NCI-H748 (cell line): ENCODE measurements around the gene B3GAT3.
"Not testable (repeated sequence)": the region's sequence is repeated elsewhere in the genome, so short reads cannot be mapped to it uniquely, and the experiment has no call there.

Experiments used
- DNase-seq: peaks from one replicate; lab custom pipeline; 2025; ENCODE audit not compliant: unreplicated experiment; lab: John Stamatoyannopoulos, UW

The B3GAT3 gene

DNA sequence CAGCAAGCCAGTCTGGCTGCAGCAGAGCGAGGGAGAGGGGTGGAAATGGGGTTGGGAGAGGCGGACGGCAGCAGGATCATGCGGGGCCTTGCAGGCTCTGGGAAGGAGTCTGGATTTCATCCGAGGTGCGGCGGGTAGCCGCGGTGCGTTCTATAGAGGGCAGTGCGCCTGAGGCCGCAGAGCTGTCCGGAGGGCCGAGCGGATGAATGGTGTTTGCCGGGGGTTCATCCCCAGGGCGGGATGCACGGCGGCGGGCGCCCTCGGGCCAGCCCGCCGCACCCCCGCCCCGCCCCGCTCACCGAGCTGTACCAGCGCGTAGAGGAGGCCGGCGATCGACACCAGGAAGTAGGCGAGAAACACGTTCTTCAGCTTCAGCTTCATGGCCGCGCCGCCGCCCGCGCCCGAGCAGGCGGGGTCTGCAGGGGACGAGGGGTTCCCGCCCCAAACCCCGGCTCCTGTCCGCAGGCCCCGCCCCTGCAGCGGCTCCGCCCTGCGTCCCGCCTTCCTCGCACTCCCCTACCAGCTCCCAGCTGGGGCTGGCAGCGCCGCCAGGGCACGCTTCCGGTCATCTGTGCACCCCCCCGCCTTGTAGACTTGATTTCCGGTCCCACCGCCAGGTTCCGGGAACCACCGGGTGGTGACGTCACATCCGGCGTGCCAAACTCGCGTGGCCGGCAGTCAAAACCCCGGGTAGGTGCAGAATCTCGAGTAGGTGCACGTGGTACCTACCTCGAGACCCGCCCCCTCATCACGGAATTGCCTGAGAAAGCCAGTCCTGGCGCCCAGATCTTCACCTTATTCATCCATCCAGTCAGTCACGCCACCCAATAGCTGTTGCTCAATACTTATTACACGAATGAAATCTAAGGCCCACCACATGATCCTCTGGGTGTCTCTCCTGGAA is at the start of gene B3GAT3:
Gene B3GAT3 (minus strand): TSS at position 420 of the 904 bp plus-strand sequence. CDS start 39 bp downstream, at position 381.
- peak; percentile 99 for DNase-seq

DNA sequence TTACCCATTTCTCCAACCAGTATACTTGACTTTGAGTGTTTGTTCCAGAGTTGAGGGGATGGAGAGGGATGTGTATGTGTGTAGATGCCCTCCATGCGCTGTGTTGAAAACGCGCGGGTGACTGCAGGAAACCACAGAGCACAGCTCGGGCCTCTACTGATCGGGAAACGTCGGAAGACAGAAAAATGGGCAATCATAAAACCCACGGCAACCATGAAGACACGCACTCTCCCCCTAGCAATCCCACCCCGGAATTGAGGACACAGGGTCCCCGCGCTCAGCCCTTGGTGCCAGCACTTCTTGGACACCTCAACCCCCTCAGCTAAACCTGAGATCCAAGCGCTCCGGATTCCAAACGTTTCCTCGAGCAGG is 49.4 kb upstream of the B3GAT3 start:
- DNase-seq = no peak

DNA sequence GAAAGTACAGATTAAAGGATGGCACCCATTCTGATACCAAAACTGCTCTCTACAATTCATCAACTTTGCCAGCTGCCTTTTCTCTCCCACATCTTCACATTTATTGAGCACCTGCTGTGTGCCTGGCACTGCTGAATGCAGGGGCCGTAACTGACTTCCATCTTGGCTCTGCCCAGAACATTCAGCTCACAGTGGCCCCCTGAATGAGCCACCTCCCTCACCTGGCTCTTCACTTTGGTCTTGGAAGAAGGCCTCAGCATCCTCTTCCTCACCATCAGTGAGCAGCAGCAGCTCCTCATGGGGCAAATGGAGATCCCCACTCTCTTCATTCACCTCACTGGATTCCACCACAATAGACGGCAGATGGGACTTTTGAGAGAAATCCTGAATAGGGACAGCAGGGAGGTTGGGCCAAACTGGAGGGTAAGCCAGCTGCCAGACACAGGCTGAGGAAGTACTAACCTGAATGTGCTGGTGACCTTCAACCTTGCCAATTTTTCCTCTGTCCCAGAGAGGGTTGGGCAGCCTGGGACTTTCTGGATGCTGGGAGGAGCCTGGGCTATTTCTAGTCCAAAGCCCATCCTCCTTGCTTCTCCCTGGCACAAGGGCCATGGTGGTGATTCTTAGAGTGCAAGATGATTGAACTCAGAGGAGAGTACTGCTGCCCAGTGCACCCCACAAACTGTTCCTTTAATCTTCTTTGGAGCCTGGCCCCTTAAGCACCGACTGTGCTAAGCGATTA is 47.8 kb upstream of the B3GAT3 start:
- DNase-seq = no peak

DNA sequence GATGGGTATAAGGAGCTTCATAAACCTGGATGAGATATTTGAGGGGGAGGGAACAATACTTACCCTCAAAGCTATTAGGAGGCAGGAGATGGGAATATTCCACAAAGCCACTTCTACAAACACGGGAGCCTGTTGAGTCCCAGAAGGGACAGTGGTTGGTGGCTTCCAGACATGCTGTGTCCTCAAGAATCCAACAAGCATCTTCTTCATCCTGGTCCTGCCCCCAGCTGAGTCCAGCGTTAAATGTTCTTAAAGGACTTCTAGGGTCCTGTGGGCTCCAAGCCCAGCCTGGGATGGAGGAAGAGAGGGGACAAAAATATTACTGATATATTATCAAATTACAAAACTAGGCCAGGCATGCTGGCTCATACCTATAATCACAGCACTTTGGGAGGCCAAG is 45.7 kb upstream of the B3GAT3 start:
- DNase-seq = no peak

DNA sequence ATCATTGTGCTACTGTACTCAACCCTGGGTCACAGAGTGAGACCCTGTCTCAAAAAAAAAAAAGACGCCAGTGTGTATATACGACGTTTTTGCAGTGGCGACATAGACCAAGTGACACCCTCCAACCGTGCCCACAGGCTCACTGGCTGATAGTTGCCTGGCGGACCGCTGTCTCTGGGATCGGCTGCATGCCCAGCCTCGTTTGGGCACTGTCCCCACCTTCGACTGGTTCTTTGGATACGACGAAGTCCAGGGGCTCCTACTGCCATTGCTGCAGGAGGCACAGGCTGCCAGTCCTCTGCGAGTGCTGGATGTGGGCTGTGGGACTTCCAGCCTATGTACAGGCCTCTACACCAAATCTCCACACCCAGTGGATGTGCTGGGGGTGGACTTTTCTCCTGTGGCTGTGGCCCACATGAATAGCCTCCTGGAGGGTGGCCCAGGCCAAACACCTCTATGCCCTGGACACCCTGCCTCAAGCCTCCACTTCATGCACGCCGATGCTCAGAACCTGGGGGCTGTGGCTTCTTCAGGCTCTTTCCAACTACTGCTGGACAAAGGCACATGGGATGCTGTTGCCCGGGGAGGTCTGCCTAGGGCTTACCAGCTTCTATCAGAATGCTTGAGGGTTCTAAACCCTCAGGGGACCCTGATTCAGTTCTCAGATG is 44.6 kb upstream of the B3GAT3 start:
- DNase-seq = no peak

DNA sequence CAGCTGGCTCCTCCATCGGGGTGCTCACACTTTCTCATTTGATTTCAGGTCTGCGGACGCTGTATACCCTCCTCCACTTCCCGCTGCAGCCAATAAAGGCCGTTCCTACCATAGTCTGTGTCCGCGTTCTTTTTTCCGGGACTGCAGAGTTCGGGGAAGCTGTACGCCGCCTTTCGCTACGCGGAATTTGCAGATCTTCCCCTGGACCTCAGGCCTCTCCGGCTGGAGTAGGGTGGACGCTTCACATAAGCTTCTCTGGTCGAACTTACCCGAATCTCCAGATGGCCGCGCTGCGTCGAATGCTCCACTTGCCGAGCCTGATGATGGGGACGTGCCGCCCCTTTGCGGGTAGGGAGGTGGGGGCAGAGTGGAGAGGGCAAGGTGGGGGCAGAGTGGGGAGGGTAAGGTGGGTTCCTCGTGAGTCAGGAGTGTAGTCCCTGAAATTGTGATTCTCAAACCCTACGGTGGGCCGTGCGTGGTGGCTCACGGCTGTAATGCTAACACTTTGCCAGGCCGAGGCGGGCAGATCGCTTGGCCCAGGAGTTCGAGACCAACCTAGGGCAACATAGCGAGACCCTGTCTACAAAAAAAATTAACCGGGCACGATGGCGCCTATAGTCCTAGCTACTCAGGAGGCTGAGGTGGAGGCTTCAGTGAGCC is 43.9 kb upstream of the B3GAT3 start:
- DNase-seq = peak; percentile 74

DNA sequence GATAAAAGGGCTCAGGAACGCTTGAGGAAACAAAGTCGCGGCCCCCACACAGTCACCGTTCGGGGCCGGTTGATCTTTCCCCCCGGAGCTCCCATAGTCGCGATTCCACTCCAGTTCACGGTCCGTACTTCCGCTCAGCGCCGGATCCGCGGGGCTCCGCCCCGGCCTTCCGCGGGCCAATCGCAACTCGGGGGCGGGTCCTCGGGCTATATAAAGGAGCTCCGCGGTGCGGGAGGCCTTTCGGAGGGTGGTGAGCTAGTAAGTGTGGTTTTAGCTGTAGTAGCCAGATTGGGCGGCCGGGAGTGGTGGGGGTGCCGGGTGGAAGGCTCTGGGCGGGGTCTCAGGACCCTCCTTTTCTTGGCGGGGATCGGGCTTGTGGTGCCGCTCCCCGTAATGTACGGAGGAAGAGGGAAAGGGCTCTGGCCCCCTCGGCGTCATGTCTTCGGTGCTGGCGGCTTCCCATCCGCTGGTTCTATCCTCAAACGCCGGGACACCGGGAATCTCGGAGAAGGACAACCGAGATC is 43.4 kb upstream of the B3GAT3 start, which contains the start of the genes C11orf98 and CSKMT:
Gene C11orf98 (minus strand): TSS at position 136 of the 524 bp plus-strand sequence. CDS start 41 bp downstream, at position 95.
Gene CSKMT (plus strand): TSS at position 238 of the 524 bp plus-strand sequence. CDS start 568 bp downstream, outside the sequence.
- peak; percentile 94 for DNase-seq

DNA sequence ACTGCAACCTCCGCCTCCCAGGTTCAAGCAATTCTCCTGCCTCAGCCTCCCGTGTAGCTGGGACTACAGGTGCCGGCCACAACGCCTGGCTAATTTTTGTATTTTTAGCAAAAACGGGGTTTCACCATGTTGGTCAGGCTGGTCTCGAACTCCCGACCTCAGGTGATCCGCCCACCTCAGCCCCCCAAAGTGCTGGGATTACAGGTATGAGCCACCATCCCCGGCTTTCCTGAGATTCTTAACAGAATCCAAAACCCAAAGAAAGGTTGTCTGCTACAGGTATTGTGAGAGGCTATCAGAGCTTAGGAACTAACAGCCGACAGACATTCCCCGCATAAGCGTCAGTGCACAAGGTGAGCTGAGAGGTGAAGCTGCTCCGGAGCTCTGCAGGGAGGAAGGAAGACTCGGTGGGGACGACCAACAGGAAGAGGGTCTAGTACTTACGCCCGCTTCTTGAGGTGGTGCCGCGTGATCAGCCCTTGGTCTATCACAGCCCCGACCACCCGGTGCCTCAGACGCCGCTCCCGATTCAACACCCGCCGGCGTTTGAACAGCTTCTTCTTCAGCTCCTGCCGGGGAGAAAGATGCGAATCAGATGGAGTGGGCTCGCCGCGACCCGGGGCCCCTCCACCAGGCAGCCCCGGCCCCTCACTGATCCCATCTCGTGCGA is 42.8 kb upstream of the B3GAT3 start:
- peak; percentile 77 for DNase-seq

DNA sequence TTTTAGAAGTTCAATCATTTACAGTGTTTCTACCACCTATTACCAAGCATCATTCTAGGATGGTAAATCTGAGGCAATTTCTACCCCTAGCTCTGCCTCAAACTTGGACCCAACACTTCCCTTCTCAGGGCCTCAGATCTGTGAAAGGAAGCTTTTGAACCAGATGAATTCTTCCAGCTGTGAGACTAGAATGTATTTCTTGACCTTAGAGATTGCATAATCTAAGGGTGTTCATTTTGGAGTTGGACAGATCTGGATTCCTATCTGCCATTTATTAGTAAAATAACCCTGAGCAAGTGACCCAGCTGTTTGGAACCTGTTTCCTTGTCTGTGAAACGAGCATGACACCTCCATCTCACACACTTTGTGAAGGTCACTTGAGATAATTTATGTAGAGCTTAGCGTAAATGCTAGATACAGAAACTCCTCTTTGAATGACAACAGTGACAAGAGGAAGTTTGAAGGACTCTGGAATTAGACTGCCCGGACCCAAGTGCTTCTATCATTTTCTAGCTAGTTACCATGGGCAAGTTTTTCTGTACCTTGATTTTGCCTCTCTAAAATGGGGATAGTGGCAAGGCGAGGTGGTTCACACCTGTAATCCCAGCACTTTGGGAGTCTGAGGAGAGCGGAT is 35.1 kb upstream of the B3GAT3 start:
- no peak for DNase-seq

DNA sequence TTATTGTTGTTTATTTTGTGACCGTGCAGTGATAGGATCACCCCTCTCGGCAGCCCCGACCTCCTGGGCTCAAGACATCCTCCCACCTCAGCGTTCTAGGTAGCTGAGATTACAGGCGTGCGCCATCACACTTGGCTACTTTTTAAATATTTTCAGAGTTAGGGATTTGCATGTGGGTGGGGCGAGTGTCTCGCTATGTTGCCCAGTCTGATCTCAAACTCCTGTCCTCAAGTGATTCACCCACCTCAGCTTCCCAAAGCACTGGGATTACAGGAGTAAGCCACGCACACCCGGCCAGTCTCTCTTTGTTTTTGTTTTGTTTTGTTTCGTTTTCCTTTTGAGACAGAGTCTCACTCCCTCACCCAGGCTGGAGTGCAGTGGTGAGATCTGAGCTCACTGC is 32.5 kb upstream of the B3GAT3 start:
- DNase-seq = no peak

DNA sequence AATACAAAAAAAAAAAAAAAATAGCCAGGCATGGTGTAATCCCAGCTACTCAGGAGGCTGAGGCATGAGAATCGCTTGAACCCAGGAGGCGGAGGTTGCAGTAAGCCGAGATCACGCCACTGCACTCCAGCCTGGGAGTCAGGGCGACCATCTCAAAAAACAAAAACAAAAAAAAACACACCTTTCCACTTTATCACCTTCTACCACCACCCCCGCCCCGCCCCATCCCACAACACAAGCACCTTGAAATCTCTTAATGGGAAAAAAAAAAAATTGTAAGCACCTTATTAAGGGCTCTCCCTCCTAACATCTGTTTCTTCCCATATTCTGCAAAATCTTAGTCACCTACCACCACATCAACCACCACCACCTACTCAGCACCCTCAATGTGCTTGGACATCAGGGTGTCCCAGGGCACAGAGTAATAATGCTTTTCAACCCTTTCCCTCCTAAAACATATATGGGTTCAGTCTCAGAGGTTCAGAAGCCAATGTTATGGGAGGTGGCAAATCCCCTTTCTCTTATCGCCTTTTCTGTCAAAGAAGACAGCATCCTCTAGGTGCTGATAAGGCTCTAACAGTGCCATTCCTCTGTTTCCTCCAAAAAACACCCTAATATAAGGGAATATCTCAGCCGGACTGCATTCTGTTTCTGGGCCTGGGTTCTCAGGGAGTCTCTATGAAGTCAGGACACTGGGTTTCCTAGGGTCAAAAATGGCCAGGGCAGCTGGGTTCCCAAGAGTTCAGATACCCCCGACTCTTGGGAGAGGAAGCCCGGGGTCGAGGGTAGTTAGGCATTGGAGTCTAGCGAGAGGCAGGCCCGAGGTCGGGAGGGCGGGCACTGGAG is 30.6 kb upstream of the B3GAT3 start:
- no peak for DNase-seq

DNA sequence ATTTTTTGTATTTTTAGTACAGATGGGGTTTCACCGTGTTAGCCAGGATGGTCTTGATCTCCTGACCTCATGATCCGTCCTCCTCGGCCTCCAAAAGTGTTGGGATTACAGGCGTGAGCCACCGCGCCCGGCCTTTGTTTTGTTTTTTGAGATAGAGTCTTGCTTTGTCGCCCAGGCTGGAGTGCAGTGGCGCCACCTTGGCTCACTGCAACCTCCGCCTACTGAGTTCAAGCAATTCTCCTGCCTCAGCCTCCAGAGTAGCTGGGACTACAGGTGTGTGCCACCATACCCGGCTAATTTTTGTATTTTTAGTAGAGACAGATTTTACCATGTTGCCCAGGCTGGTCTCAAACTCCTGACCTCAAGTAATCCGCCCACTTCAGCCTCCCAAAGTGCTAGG is 28.5 kb upstream of the B3GAT3 start:
- not testable (repeated sequence) for DNase-seq

DNA sequence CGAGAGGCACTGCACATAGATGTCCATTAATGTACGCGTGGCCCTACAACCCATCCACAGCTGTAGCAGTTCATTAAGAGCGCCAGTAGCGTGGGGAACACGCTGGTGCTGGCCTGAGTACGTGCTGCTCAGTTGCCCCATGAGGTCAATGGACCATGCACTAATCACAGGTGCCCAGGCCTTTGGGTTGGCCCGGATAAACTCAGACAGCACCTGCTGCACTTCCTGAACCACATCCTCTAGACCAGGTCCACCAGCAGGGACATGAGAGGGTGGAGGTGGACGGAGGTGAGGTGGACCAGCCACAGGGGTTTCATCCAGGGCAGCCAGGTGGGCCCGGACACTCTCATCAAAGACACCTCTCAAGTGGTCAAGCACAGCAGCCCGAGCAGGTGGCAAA is 27.7 kb upstream of the B3GAT3 start:
- no peak for DNase-seq

DNA sequence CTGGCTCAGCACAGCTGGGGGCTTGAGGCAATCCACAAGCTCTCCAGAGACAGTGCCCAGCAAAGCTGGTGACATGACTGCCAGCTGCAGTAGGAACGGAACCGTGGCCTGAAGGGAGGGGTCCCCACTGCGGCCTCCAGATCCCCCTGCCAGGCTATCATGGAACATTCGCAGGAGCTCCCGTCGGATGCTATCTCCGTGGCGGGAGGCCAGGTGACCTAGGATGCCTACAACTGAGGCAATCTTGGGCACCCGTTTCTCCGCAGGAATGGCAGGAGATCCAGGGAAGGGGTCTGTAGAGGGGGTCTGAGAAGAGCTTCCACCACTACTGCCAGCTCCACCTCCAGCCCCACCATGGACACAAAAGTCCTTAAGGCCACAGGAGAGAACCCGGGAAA is 27.2 kb upstream of the B3GAT3 start:
- no peak for DNase-seq

DNA sequence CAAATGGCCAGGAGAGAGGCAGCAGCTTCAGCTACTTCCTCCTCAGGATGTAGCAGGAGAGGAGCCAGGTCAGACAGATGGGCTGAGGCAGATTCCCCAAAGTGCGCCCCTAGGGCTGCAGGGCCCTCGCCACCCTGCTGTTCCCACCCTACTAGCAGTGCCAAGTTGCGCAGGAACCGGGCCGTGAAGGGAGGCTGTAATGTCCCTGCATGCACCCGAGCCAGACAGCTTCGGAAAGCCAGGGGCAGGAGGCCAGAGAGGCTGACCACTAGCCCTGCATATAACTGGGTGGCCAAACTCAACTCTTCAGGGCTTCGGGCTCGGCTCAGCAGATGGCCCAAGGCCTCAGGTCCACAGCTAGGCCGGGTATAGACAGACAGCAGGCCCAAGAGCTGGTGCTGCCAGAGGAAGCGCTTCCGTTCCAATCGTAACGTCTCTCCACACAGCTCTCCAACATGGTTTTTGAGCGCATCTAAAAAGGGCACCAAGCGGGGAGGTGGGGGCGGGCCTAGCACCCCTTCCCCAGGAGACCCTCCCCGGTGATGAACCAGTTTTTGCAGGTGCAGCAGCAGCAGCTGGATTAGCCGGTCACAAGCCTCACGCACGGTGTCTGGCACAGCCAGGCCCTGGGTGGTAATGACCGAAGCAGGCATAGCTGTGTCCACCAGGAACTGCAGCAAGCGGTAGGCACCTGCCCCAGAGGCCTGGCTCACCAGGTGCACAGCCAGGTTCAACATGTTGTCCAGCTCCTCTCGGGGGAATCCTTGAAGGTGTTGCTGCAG is 26.6 kb upstream of the B3GAT3 start:
- DNase-seq = no peak

DNA sequence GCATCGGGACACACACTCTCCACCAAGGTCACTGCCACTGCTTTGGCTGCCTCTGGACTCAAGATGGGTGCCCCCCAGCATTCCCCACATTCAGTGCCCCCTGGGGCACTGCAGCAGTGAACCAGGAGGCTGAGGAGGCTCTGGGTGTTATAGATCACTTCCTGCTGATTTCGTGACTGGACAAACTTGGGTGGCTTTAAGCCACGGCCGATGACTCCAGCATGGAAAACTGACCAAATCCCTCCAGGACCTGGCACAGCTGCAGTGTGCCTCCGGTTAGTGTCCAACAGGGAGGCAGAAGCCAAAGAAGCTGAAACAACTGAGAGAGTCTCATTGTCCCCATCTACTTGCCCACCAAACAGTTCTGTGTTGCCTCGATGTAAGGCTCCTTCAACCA is 25.8 kb upstream of the B3GAT3 start:
- DNase-seq = no peak

DNA sequence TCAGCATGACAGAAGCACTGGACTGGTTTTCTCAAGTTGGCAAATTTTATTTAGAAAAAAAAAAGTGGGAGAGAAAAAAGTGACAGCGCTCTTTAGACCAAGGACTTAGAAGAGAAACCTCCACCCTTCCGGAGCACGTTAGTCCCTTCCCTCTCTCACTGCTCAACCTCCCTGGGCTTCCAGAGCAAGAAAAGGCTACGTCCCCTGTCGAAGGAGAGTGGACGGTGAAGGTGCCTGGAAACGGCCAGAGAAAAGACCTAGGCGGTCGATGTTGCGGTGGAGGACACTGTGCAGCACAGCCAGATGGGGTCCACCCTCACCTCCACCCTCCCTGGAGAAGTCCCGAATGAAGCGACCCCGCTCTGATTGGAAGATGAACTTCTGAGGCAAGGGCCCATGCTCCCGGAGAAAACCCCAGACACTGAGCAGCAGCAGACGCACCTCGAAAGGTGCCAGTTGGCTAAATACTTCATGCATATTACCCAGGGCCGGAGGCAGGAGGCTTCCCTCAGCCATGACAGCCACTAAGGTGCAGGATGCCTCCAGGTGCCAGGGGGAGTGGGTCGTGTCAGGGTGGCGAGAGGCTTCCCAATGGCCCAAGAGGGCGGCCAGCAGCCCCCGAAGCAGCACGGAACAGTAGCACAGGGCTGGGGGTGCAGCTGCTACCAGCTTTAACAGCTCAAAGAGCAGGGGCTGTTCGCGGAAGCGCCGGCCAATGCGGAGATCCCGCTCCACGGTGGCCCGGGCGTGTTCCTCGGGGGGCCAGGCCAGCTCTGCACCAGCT is 25.2 kb upstream of the B3GAT3 start:
- peak; percentile 40 for DNase-seq
